A673 (cell line): Measurements from ENCODE around the gene DLG4. TPM values are rescaled to one million over a fixed set of nuclear protein-coding genes. Genes with fewer than 3 reads are reported as not detected.

Experiments used
- BruUV-seq: library from RNA; stranded (reverse); fragments of 400-500 nt; replicated peaks from 2 replicates; lab custom pipeline; 2021; lab: Mats Ljungman, UMichigan
- CTCF ChIA-PET: fragments of 300-600 bp; sonication (Branson Sonifier 250); formaldehyde crosslinking; loops from one replicate; lab custom pipeline; 2022; ENCODE audit warnings: antibody characterized with exemption; lab: Charles Lee
- POLR2A ChIA-PET: fragments of 300-600 bp; sonication (Branson Sonifier 250); formaldehyde crosslinking; loops from one replicate; lab custom pipeline; 2022; ENCODE audit warnings: antibody characterized with exemption; ENCODE audit not compliant: low non-redundant PET; lab: Charles Lee
- DNase-seq: peaks from one replicate; pipeline ENCODE4 v3.0.0-alpha.2; 2015; ENCODE audit warnings: low spot score
- H3K27ac ChIP-seq: fragments of 200-600 bp; sonication (generic); 2 replicates; pipeline ENCODE4 v1.5.1; 2016; ENCODE audit warnings: mixed run types, low read depth, mild to moderate bottlenecking, mixed read lengths, antibody characterized with exemption, low read length; ENCODE audit not compliant: poor library complexity, severe bottlenecking
- H3K27me3 ChIP-seq: fragments of 200-600 bp; sonication (generic); replicated peaks from 2 replicates; pipeline ENCODE4 v1.6.1; 2017; ENCODE audit warnings: mixed run types, low read depth, mild to moderate bottlenecking, mixed read lengths, antibody characterized with exemption, low read length; ENCODE audit not compliant: insufficient read depth, poor library complexity
- H3K36me3 ChIP-seq: fragments of 200-600 bp; sonication (generic); 2 replicates; pipeline ENCODE4 v1.6.1; 2016; ENCODE audit warnings: mixed run types, mild to moderate bottlenecking, mixed read lengths, antibody characterized with exemption, low read length; ENCODE audit not compliant: insufficient read depth, poor library complexity, severe bottlenecking
- H3K4me1 ChIP-seq: fragments of 200-600 bp; sonication (generic); 2 replicates; pipeline ENCODE4 v1.6.1; 2017; ENCODE audit warnings: mixed run types, mild to moderate bottlenecking, mixed read lengths, antibody characterized with exemption, low read length; ENCODE audit not compliant: insufficient read depth, poor library complexity, severe bottlenecking
- H3K4me3 ChIP-seq: fragments of 200-600 bp; sonication (generic); 2 replicates; pipeline ENCODE4 v1.5.1; 2016; ENCODE audit warnings: low read depth, mixed run types, mild to moderate bottlenecking, mixed read lengths, low read length; ENCODE audit not compliant: poor library complexity, severe bottlenecking
- H3K9me3 ChIP-seq: fragments of 200-600 bp; sonication (generic); 2 replicates; pipeline ENCODE4 v1.6.1; 2016; ENCODE audit warnings: mixed run types, low read depth, mild to moderate bottlenecking, mixed read lengths, antibody characterized with exemption, low read length; ENCODE audit not compliant: poor library complexity, severe bottlenecking
- EZH2 ChIP-seq: fragments of 200-600 bp; sonication (generic); IDR thresholded peaks from 2 replicates; pipeline ENCODE4 v1.6.1; 2017; ENCODE audit warnings: borderline replicate concordance, low read depth, mild to moderate bottlenecking, mixed read lengths, antibody characterized with exemption, low read length; ENCODE audit not compliant: poor library complexity, severe bottlenecking
- intact Hi-C: fragments of 100-400 bp; cut with micrococcal nuclease; formaldehyde crosslinking; loops from one replicate; pipeline ENCODE4 v1.10.0; 2022; ENCODE audit not compliant: unreplicated experiment
- total RNA-seq: library from RNA; stranded (reverse); gene quantifications from 2 replicates; pipeline ENCODE4 v1.2.3, GENCODE V29; 2021
- TF ChIP-seq, protein P1 (sequence below): fragments of 300-800, 200-600 bp; sonication (generic); conservative IDR thresholded peaks from 2 replicates; pipeline ENCODE4 v1.5.1; 2017; ENCODE audit warnings: low read depth, mild to moderate bottlenecking, antibody characterized with exemption, low read length, moderate library complexity, mixed read lengths

The DLG4 gene
- total RNA-seq, 1 experiment from 2014 or later, result 74.7 TPM

DNA sequence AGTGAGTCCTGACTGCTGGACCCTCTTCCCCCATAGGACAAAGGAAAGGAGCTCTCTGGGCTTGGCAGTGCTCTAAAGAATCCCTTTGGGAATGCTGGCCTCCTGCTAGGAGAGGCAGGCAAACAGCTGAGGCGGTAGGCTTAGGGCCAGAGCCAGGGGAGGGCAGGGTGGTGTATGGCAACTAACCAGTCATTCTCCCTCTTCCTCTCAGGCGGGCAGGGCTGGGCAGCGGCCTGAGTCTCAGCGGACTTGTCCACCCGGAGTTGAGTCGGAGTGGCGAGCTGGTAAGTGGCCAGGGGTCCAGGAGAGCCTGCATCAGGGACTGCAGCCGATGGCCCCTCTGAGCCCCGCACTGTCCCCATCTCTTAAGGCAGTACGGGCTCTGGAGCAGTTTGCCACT, 4.5 kb upstream of the DLG4 start:
- BruUV-seq, result no TSS peak
- Histone ChIP-seq H3K27me3 (no peaks in the 10 kb centered on the region), H3K27ac (no peak overlapping the region), H3K36me3 (peaks cover 81% of the 10 kb centered on the region), H3K4me1 (peaks cover 10% of the 10 kb centered on the region), H3K9me3 (no peaks in the 10 kb centered on the region), H3K4me3 (no peak overlapping the region)
- TF ChIP-seq, protein P1, sequence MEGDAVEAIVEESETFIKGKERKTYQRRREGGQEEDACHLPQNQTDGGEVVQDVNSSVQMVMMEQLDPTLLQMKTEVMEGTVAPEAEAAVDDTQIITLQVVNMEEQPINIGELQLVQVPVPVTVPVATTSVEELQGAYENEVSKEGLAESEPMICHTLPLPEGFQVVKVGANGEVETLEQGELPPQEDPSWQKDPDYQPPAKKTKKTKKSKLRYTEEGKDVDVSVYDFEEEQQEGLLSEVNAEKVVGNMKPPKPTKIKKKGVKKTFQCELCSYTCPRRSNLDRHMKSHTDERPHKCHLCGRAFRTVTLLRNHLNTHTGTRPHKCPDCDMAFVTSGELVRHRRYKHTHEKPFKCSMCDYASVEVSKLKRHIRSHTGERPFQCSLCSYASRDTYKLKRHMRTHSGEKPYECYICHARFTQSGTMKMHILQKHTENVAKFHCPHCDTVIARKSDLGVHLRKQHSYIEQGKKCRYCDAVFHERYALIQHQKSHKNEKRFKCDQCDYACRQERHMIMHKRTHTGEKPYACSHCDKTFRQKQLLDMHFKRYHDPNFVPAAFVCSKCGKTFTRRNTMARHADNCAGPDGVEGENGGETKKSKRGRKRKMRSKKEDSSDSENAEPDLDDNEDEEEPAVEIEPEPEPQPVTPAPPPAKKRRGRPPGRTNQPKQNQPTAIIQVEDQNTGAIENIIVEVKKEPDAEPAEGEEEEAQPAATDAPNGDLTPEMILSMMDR, result no peak
- TF ChIP-seq EZH2, result no peak
- intact Hi-C loops, result no loop called here
- ChIA-PET CTCF (no interaction called here), POLR2A (interaction anchor here (0.6 kb wide), 1 partner anchor 9 kb away, joined by 3 read pairs; no protein-coding TSS in a partner anchor)
- no peak for DNase-seq

DNA sequence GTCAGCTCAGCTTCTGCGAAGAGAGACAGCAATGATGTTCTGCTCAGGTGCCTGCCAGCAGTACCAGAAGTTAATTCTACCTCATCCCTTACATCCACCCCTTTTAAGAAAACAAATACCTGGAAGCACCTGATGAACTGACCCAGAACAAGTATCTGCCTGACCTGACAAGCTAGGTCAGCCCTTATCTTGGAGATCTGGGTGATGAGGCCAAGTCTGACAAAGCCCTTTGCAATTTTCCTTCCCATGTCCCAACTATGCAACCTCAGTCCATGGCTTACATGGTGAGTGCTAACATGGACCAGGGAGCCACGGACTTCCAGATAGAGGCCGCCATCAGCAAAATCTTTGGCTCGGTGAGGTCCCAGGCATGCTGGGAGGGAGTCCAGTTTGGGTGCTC, 3.7 kb upstream of the DLG4 start:
- BruUV-seq, result no TSS peak
- POLR2A ChIA-PET, result no interaction called here
- H3K36me3 ChIP-seq, result peaks cover 73% of the 10 kb centered on the region

DNA sequence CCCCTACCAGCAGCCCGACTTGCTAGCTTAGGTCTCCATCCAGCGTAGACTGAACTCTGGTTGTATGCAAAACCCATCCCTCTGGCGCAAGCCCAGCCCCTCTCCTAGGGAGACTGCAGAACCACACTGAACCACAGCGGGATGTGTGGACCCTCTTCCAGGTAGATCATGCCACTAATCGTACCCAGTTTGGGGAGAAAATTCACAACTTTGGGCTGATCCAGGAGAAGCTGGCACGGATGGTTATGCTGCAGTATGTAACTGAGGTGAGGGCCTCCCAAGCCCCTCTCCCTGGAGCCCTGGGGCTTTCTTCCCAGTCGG, 3.3 kb upstream of the DLG4 start:
- H3K27ac ChIP-seq, result no peak overlapping the region
- ChIA-PET POLR2A (no interaction called here), CTCF (no interaction called here)
- TF ChIP-seq EZH2, result no peak
- TF ChIP-seq, protein P1, result no peak
- H3K36me3 ChIP-seq, result peaks cover 69% of the 10 kb centered on the region
- intact Hi-C loops, result no loop called here
- H3K27me3 ChIP-seq, result no peaks in the 10 kb centered on the region
- peaks cover 22% of the 10 kb centered on the region for H3K4me1 ChIP-seq
- H3K9me3 ChIP-seq, result no peaks in the 10 kb centered on the region
- no TSS peak for BruUV-seq
- H3K4me3 ChIP-seq, result no peak overlapping the region
- no peak for DNase-seq

More for the DNA sequence above, 3.7 kb upstream of the DLG4 start:
- H3K27me3 ChIP-seq, result no peaks in the 10 kb centered on the region
- TF ChIP-seq, protein P1, result no peak
- TF ChIP-seq EZH2, result no peak
- CTCF ChIA-PET, result no interaction called here
- no peak for DNase-seq
- H3K4me3 ChIP-seq, result no peak overlapping the region
- H3K27ac ChIP-seq, result no peak overlapping the region
- peaks cover 18% of the 10 kb centered on the region for H3K4me1 ChIP-seq
- intact Hi-C loops, result no loop called here
- H3K9me3 ChIP-seq, result no peaks in the 10 kb centered on the region
